Vagina (tissue), 2 donors: ENCODE data around the gene DCLK2. TPM values are rescaled to one million over a fixed set of nuclear protein-coding genes. Genes with fewer than 3 reads are reported as not detected.

Experiments
- DNase-seq, 2 donors: peaks; one replicate each; pipeline ENCODE4 v3.0.0-alpha.2; 2017; ENCODE audit errors: extremely low spot score in 2 of 2
- H3K27ac ChIP-seq: fragments of 200-600 bp; sonication (generic); one replicate; pipeline ENCODE4 v1.5.1; 2019
- H3K27me3 ChIP-seq: fragments of 200-600 bp; sonication (generic); one replicate; pipeline ENCODE4 v1.5.1; 2019
- H3K36me3 ChIP-seq, 2 donors: fragments of 200-600 bp; sonication (generic); one replicate each; pipeline ENCODE4 v1.5.1; 2017 to 2019
- H3K4me1 ChIP-seq: fragments of 200-600 bp; sonication (generic); one replicate; pipeline ENCODE4 v1.5.1; 2019
- H3K4me3 ChIP-seq, 2 donors: fragments of 200-600 bp; sonication (generic); 1 replicate in 1 of 2; 2 replicates in 1 of 2; pipeline ENCODE4 v1.5.1; 2016 to 2019
- H3K9me3 ChIP-seq: fragments of 200-600 bp; sonication (generic); one replicate; pipeline ENCODE4 v1.5.1; 2019
- POLR2A ChIP-seq, 2 donors: fragments of 450-650 bp; IDR thresholded peaks; one replicate each; pipeline ENCODE4 v1.6.1; 2017; ENCODE audit warnings: antibody characterized with exemption in 2 of 2, mild to moderate bottlenecking in 2 of 2, moderate library complexity in 2 of 2
- POLR2AphosphoS5 ChIP-seq, 2 donors: sonication (generic); formaldehyde crosslinking; IDR thresholded peaks; one replicate each; pipeline ENCODE4 v1.9.0; 2017; ENCODE audit warnings: antibody characterized with exemption in 2 of 2, mild to moderate bottlenecking in 2 of 2, low read depth in 1 of 2; ENCODE audit not compliant: insufficient read depth in 1 of 2
- intact Hi-C: fragments of 100-400 bp; cut with DNase I; formaldehyde crosslinking; loops from one replicate; pipeline ENCODE4 v1.15.1; 2023
- total RNA-seq: library from RNA; depleted of rRNA; stranded (reverse); fragments of >200 nt; gene quantifications from one replicate; pipeline ENCODE4 v1.2.3, GENCODE V29; 2016
- TF ChIP-seq, protein P1 (sequence below), 3 experiments: fragments of 450-650 bp in 2 of 3; fragments of 200-600 bp in 1 of 3; sonication (generic) in 1 of 3; IDR thresholded peaks; one replicate each; pipeline ENCODE4 v1.5.1; 2017 to 2019; ENCODE audit warnings: antibody characterized with exemption in 3 of 3, mild to moderate bottlenecking in 2 of 3, moderate library complexity in 2 of 3

The DCLK2 gene
- total RNA-seq, 1 donor from 2014 or later = 5.9 TPM

DNA sequence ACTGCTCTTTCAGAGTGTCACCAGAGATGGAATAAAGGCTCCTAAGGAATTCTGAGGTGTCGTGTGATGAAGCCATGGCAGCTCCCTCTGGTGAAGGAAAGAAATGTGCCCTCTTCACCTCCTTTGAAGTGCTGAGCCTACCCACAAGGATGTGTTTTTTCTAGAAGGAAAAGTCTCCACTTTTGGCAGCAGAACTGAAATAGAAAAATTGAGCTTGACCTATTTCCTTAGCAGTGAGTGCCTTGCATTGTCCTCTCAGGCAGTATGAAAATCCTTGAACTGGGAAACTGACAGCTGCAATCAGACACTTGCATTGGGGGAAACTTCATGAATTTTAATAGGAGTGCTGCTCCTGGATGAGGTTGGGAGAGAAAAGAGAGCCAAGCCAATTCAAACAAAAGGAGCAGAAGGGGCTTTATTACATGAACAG, 95.2 kb downstream of the DCLK2 start:
- Histone ChIP-seq H3K36me3 (no peaks in the 10 kb centered on the region), H3K27me3 (no peaks in the 10 kb centered on the region), H3K4me1 (peaks cover 21% of the 10 kb centered on the region), H3K9me3 (no peaks in the 10 kb centered on the region), H3K27ac (no peak overlapping the region), H3K4me3 (no peak overlapping the region)
- TF ChIP-seq POLR2AphosphoS5 (IDR thresholded peaks at IDR 0.05; ENCODE audit: insufficient read depth in 1 of 2, low read depth in 1 of 2) (no peak), POLR2A (IDR thresholded peaks at IDR 0.05) (no peak)
- TF ChIP-seq, protein P1, sequence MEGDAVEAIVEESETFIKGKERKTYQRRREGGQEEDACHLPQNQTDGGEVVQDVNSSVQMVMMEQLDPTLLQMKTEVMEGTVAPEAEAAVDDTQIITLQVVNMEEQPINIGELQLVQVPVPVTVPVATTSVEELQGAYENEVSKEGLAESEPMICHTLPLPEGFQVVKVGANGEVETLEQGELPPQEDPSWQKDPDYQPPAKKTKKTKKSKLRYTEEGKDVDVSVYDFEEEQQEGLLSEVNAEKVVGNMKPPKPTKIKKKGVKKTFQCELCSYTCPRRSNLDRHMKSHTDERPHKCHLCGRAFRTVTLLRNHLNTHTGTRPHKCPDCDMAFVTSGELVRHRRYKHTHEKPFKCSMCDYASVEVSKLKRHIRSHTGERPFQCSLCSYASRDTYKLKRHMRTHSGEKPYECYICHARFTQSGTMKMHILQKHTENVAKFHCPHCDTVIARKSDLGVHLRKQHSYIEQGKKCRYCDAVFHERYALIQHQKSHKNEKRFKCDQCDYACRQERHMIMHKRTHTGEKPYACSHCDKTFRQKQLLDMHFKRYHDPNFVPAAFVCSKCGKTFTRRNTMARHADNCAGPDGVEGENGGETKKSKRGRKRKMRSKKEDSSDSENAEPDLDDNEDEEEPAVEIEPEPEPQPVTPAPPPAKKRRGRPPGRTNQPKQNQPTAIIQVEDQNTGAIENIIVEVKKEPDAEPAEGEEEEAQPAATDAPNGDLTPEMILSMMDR (IDR thresholded peaks at IDR 0.05) = no peak
- intact Hi-C loops = no loop called here
- no peak for DNase-seq

DNA sequence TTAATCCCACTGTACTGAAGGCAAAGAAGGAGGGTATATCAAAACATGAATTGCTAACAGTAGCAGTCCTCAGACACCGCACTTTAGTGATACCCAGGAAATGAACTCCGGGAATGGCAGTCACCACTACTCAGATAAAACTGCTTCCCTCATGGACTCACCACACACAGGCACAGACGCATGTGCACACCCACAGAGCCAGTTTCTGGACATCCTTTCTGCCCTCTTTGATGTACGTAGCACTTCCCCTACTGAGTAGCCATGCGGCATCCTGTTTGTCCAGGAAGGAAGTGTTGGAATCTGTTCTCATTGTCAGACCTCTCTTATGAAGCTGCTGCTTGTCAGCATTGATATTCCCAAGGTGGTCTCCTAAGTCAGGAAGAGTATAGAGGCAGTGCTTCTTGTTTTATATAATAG, 95.7 kb downstream of the DCLK2 start:
- intact Hi-C loops = no loop called here
- TF ChIP-seq, protein P1 (IDR thresholded peaks at IDR 0.05) = no peak
- TF ChIP-seq POLR2AphosphoS5 (IDR thresholded peaks at IDR 0.05; ENCODE audit: insufficient read depth in 1 of 2, low read depth in 1 of 2) (peak in 1 of 2 donors; percentile 24), POLR2A (IDR thresholded peaks at IDR 0.05) (no peak)
- Histone ChIP-seq H3K9me3 (no peaks in the 10 kb centered on the region), H3K27me3 (no peaks in the 10 kb centered on the region), H3K27ac (no peak overlapping the region), H3K4me3 (no peak overlapping the region), H3K36me3 (no peaks in the 10 kb centered on the region), H3K4me1 (peaks cover 21% of the 10 kb centered on the region)
- no peak for DNase-seq

DNA sequence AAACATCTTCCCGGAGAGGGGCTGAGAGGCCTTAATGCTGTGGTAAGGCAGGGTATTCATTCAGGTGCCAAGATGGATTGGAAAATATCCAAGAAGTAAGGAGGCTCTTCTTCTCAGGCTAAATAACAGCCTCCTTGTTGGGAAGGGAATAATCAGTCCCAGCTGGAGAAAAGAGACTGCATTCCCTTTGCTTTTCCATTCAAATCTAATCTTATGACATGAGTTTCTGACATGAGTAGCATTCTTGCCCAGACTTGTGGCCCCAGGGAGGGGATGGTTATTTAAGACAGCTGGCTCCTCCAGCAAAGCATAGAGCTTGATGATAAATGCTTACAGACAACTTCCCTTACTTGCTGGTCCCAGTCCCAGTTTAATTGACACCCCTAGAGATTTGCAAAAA, 98.3 kb downstream of the DCLK2 start:
- Histone ChIP-seq H3K4me3 (no peak overlapping the region), H3K4me1 (peaks cover 21% of the 10 kb centered on the region)
- no peak for DNase-seq

GRCh38 chr4:150178161-150178560, 99.9 kb downstream of the DCLK2 start:
- Histone ChIP-seq H3K27me3 (no peaks in the 10 kb centered on the region), H3K27ac (no peak overlapping the region), H3K4me1 (peaks cover 21% of the 10 kb centered on the region), H3K4me3 (no peak overlapping the region), H3K36me3 (no peaks in the 10 kb centered on the region), H3K9me3 (no peaks in the 10 kb centered on the region)
- intact Hi-C loops = no loop called here
- TF ChIP-seq POLR2AphosphoS5 (IDR thresholded peaks at IDR 0.05; ENCODE audit: insufficient read depth in 1 of 2, low read depth in 1 of 2) (no peak), POLR2A (IDR thresholded peaks at IDR 0.05) (no peak)
- TF ChIP-seq, protein P1 (IDR thresholded peaks at IDR 0.05) = no peak
- DNase-seq = no peak

More for the DNA sequence above, 98.3 kb downstream of the DCLK2 start:
- Histone ChIP-seq H3K27me3 (no peaks in the 10 kb centered on the region), H3K9me3 (no peaks in the 10 kb centered on the region), H3K27ac (no peak overlapping the region), H3K36me3 (no peaks in the 10 kb centered on the region)
- intact Hi-C loops = no loop called here
- TF ChIP-seq, protein P1 (IDR thresholded peaks at IDR 0.05) = no peak
- TF ChIP-seq POLR2A (IDR thresholded peaks at IDR 0.05) = no peak
- TF ChIP-seq POLR2AphosphoS5 (IDR thresholded peaks at IDR 0.05; ENCODE audit: insufficient read depth in 1 of 2, low read depth in 1 of 2) = no peak

DNA sequence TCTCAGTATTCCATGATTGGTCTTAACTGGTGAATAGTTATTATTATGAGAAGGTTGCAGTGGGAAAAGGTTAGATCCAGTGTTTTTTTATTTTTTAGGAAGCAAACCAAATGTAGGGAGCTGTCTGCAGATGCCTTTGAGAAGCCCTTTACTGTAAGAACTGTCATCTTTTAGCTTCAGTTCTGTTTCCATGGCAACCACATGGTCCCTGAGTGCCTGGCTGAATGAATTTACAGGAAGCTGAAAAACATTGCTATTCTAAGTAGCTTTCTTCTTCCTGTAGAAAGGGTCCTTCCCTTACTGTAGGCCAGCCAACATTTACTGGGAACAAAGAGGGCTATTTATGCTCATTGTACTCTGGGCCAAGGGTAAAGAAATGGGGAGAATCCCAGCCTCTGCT, 103.3 kb downstream of the DCLK2 start:
- no peak overlapping the region for H3K27ac ChIP-seq
- intact Hi-C loops = no loop called here
- H3K4me3 ChIP-seq = no peak overlapping the region
- peaks cover 7% of the 10 kb centered on the region for H3K4me1 ChIP-seq
- H3K36me3 ChIP-seq = no peaks in the 10 kb centered on the region
- H3K27me3 ChIP-seq = no peaks in the 10 kb centered on the region
- no peaks in the 10 kb centered on the region for H3K9me3 ChIP-seq
- TF ChIP-seq POLR2AphosphoS5 (IDR thresholded peaks at IDR 0.05; ENCODE audit: insufficient read depth in 1 of 2, low read depth in 1 of 2) = no peak
- TF ChIP-seq, protein P1 (IDR thresholded peaks at IDR 0.05) = no peak
- TF ChIP-seq POLR2A (IDR thresholded peaks at IDR 0.05) = no peak
- no peak for DNase-seq
